SK-N-SH (cell line): ENCODE results near the gene CDC37. TPM values are rescaled to one million over a fixed set of nuclear protein-coding genes. Genes with fewer than 3 reads are reported as not detected.

ENCODE experiments used
- CTCF ChIA-PET: fragments of 300-600, 350-600 bp; formaldehyde crosslinking; extraction: SDS; loops from one replicate; lab custom pipeline; 2021; lab: Yijun Ruan, JAX
- POLR2A ChIA-PET: fragments of 350-600 bp; sonication (Branson Sonifier 250); formaldehyde crosslinking; extraction: SDS; loops from one replicate; lab custom pipeline; 2020; ENCODE audit warnings: antibody characterized with exemption, inconsistent platforms; lab: Yijun Ruan, JAX
- DNase-seq: peaks from one replicate; pipeline ENCODE4 v3.0.0; 2012
- H2AFZ ChIP-seq: fragments of 200-600 bp; sonication (generic); 2 replicates; pipeline ENCODE4 v1.8.1; 2016; ENCODE audit warnings: antibody characterized with exemption, mild to moderate bottlenecking, low read depth
- H3F3A ChIP-seq: fragments of 200-600 bp; sonication (generic); replicated peaks from 2 replicates; pipeline ENCODE3; 2016; ENCODE audit warnings: antibody characterized with exemption, mild to moderate bottlenecking; ENCODE audit not compliant: insufficient read depth
- H3K27ac ChIP-seq, 2 experiments: fragments of 200-500 bp in 1 of 2; fragments of 200-600 bp in 1 of 2; sonication (Bioruptor generic) in 1 of 2; sonication (generic), shearing (Covaris generic) in 1 of 2; 2 replicates each; pipeline versions ENCODE4 v1.5.1 to v1.6.1; 2014 to 2016; ENCODE audit warnings: low read depth in 2 of 2, inconsistent platforms in 1 of 2, low read length in 1 of 2, mild to moderate bottlenecking in 1 of 2, mixed read lengths in 1 of 2
- H3K27me3 ChIP-seq: fragments of 200-600 bp; sonication (generic), shearing (Covaris generic); 2 replicates; pipeline ENCODE4 v1.6.1; 2016; ENCODE audit warnings: mixed run types; ENCODE audit not compliant: insufficient read depth
- H3K36me3 ChIP-seq, 2 experiments: fragments of 200-500 bp in 1 of 2; fragments of 200-600 bp in 1 of 2; sonication (Bioruptor generic) in 1 of 2; sonication (generic) in 1 of 2; replicated peaks in 1 of 2; 2 replicates each; pipeline versions ENCODE3 to v1.5.1; 2014 to 2016; ENCODE audit warnings: low read length in 1 of 2, mild to moderate bottlenecking in 1 of 2; ENCODE audit not compliant: insufficient read depth in 2 of 2, control insufficient read depth in 1 of 2
- H3K4me1 ChIP-seq, 2 experiments: fragments of 200-500 bp in 1 of 2; fragments of 200-600 bp in 1 of 2; sonication (Bioruptor generic) in 1 of 2; sonication (generic), shearing (Covaris generic) in 1 of 2; 2 replicates each; pipeline versions ENCODE4 v1.5.1 to v1.6.1; 2014 to 2016; ENCODE audit warnings: low read depth in 1 of 2, low read length in 1 of 2, mixed run types in 1 of 2; ENCODE audit not compliant: insufficient read depth in 2 of 2, control insufficient read depth in 1 of 2
- H3K4me2 ChIP-seq: fragments of 200-600 bp; sonication (generic), shearing (Covaris generic); 2 replicates; pipeline ENCODE4 v1.6.1; 2017; ENCODE audit warnings: mixed run types
- H3K4me3 ChIP-seq, 2 experiments: fragments of 200-500 bp in 1 of 2; fragments of 200-600 bp in 1 of 2; sonication (Bioruptor generic) in 1 of 2; sonication (generic), shearing (Covaris generic) in 1 of 2; 2 replicates each; pipeline versions ENCODE4 v1.5.1 to v1.8.1; 2014 to 2016; ENCODE audit warnings: low read depth in 2 of 2, inconsistent platforms in 1 of 2, low read length in 1 of 2, mild to moderate bottlenecking in 1 of 2, mixed read lengths in 1 of 2, moderate library complexity in 1 of 2
- H3K79me2 ChIP-seq: fragments of 200-600 bp; sonication (generic); 2 replicates; pipeline ENCODE4 v1.8.1; 2017; ENCODE audit warnings: mild to moderate bottlenecking; ENCODE audit not compliant: insufficient read depth
- H3K9ac ChIP-seq: fragments of 200-600 bp; sonication (generic); 2 replicates; pipeline ENCODE4 v1.6.1; 2017; ENCODE audit warnings: mixed run types
- H3K9me2 ChIP-seq: fragments of 200-600 bp; sonication (generic); 2 replicates; pipeline ENCODE4 v1.6.1; 2017; ENCODE audit warnings: mixed run types
- H3K9me3 ChIP-seq: fragments of 200-600 bp; sonication (generic); 2 replicates; pipeline ENCODE4 v1.6.1; 2017; ENCODE audit warnings: mixed run types, mild to moderate bottlenecking, moderate library complexity
- H4K20me1 ChIP-seq: fragments of 200-600 bp; sonication (generic); 2 replicates; pipeline ENCODE4 v1.6.1; 2017; ENCODE audit warnings: mild to moderate bottlenecking, mixed run types; ENCODE audit not compliant: insufficient read depth
- CHD2 ChIP-seq: fragments of 150-350 bp; IDR thresholded peaks from 2 replicates; pipeline ENCODE4 v1.6.1; 2018; ENCODE audit warnings: low read length; ENCODE audit not compliant: partially characterized antibody
- ELF1 ChIP-seq: IDR thresholded peaks from 2 replicates; pipeline ENCODE4 v1.4.0; 2012
- EP300 ChIP-seq, 2 experiments: IDR thresholded peaks; 2 replicates each; pipeline versions ENCODE4 v1.4.0 to v1.6.1; 2012; ENCODE audit warnings: borderline replicate concordance in 1 of 2, low read depth in 1 of 2, low read length in 1 of 2
- EZH2phosphoT487 ChIP-seq: fragments of 200-600 bp; sonication (generic); IDR thresholded peaks from 2 replicates; pipeline ENCODE4 v1.6.1; 2017; ENCODE audit warnings: low read depth, mixed run types, mild to moderate bottlenecking, antibody characterized with exemption, moderate library complexity, borderline replicate concordance
- FOSL2 ChIP-seq: IDR thresholded peaks from 2 replicates; pipeline ENCODE4 v1.4.0; 2012; ENCODE audit warnings: low read depth, mild to moderate bottlenecking, moderate library complexity, borderline replicate concordance
- FOXM1 ChIP-seq: IDR thresholded peaks from 2 replicates; pipeline ENCODE4 v1.4.0; 2012; ENCODE audit warnings: low read depth, mild to moderate bottlenecking
- GATA2 ChIP-seq: sonication (generic); formaldehyde crosslinking; IDR thresholded peaks from 2 replicates; pipeline ENCODE4 v1.5.0; 2020; ENCODE audit warnings: mild to moderate bottlenecking, missing genetic modification reagents
- IRF3 ChIP-seq: fragments of 150-350 bp; IDR thresholded peaks from 2 replicates; pipeline ENCODE4 v1.6.1; 2016; ENCODE audit warnings: mild to moderate bottlenecking, low read depth, low read length
- MAX ChIP-seq: IDR thresholded peaks from 2 replicates; pipeline ENCODE4 v1.4.0; 2012; ENCODE audit warnings: low read depth
- MXI1 ChIP-seq: IDR thresholded peaks from 2 replicates; pipeline ENCODE4 v1.6.1; 2012; ENCODE audit warnings: mild to moderate bottlenecking, low read depth, low read length, improper control_type of control experiment
- NFIC ChIP-seq: IDR thresholded peaks from 2 replicates; pipeline ENCODE4 v1.4.0; 2012; ENCODE audit warnings: borderline replicate concordance
- NRF1 ChIP-seq: IDR thresholded peaks from 2 replicates; pipeline ENCODE4 v1.6.1; 2012; ENCODE audit warnings: low read depth, mild to moderate bottlenecking, low read length
- POLR2AphosphoS5 ChIP-seq: IDR thresholded peaks from 2 replicates; pipeline ENCODE4 v1.6.1; 2012; ENCODE audit warnings: low read depth, low read length
- RAD21 ChIP-seq: IDR thresholded peaks from 2 replicates; pipeline ENCODE4 v1.6.1; 2012; ENCODE audit warnings: mild to moderate bottlenecking, low read length
- REST ChIP-seq: IDR thresholded peaks from 2 replicates; pipeline ENCODE4 v1.6.1; 2012; ENCODE audit warnings: mild to moderate bottlenecking, low read depth, low read length, moderate library complexity
- SIN3A ChIP-seq: IDR thresholded peaks from 2 replicates; pipeline ENCODE4 v1.6.1; 2012; ENCODE audit warnings: low read depth, mild to moderate bottlenecking, low read length, moderate library complexity, borderline replicate concordance
- SMC3 ChIP-seq: IDR thresholded peaks from 2 replicates; pipeline ENCODE4 v1.6.1; 2012; ENCODE audit warnings: low read depth, low read length, improper control_type of control experiment
- TAF1 ChIP-seq: IDR thresholded peaks from 2 replicates; pipeline ENCODE4 v1.6.1; 2012; ENCODE audit warnings: low read depth, mild to moderate bottlenecking, low read length, moderate library complexity, borderline replicate concordance
- TCF12 ChIP-seq: IDR thresholded peaks from 2 replicates; pipeline ENCODE4 v1.4.0; 2012
- TEAD4 ChIP-seq: IDR thresholded peaks from 2 replicates; pipeline ENCODE4 v1.4.0; 2012; ENCODE audit warnings: mild to moderate bottlenecking, borderline replicate concordance; ENCODE audit not compliant: insufficient read depth
- USF1 ChIP-seq: IDR thresholded peaks from 2 replicates; pipeline ENCODE4 v1.4.0; 2012; ENCODE audit warnings: low read depth, borderline replicate concordance
- USF2 ChIP-seq: fragments of 150-350 bp; IDR thresholded peaks from 2 replicates; pipeline ENCODE4 v1.6.1; 2017; ENCODE audit warnings: antibody characterized with exemption, low read length, low read depth, borderline replicate concordance
- WGBS: methylation state at CpG from one replicate; pipeline ENCODE4 v1.1.6; 2017; ENCODE audit warnings: low lambda C conversion rate; 5-methylcytosine and 5-hydroxymethylcytosine counted together
- polyA plus RNA-seq, 3 experiments: library from polyadenylated mRNA; depleted of rRNA; stranded (reverse); fragments of >200 nt; gene quantifications; 2 replicates each; pipeline ENCODE4 v1.2.3, GENCODE V29; 2012

Gene CDC37
- polyA plus RNA-seq, 1 of the 3 experiments (the other 2 are of a cell fraction), result 1,026 TPM

GRCh38 chr19:10365518-10365917 is 37.8 kb downstream of the CDC37 start:
- TF ChIP-seq EZH2phosphoT487 (no peak), ELF1 (no peak), GATA2 (CRISPR knock-in tag) (no peak), NRF1 (no peak), USF1 (no peak), SMC3 (no peak), EP300 (IDR thresholded peaks at IDR 0.05; ENCODE audit: borderline replicate concordance in 1 of 2, low read depth in 1 of 2, low read length in 1 of 2) (no peak), FOSL2 (no peak), NFIC (no peak), CHD2 (no peak), TAF1 (no peak), TEAD4 (no peak)
- DNase-seq, result no peak
- Histone ChIP-seq H3K4me1 (no peaks in the 10 kb centered on the region), H4K20me1 (no peaks in the 10 kb centered on the region), H3K4me2 (no peak overlapping the region), H3K9me3 (no peaks in the 10 kb centered on the region), H3K27me3 (no peaks in the 10 kb centered on the region), H3K9ac (no peak overlapping the region), H3K4me3 (no peak overlapping the region), H3K27ac (no peak overlapping the region), H3K79me2 (no peaks in the 10 kb centered on the region), H2AFZ (no peak overlapping the region), H3F3A (no peaks in the 10 kb centered on the region), H3K36me3 (peaks cover 16 to 29% of the 10 kb centered on the region in 2 experiments), H3K9me2 (no peaks in the 10 kb centered on the region)
- CTCF ChIA-PET, result no interaction called here
- 95% methylated on average over 15 of the region's 23 CpGs for WGBS
- POLR2A ChIA-PET, result no interaction called here

GRCh38 chr19:10364644-10365043 is 38.7 kb downstream of the CDC37 start:
- Histone ChIP-seq H3F3A (no peaks in the 10 kb centered on the region), H3K36me3 (peaks cover 13 to 29% of the 10 kb centered on the region in 2 experiments), H3K27ac (no peak overlapping the region), H3K9me2 (no peaks in the 10 kb centered on the region), H2AFZ (no peak overlapping the region), H3K4me3 (no peak overlapping the region), H3K79me2 (no peaks in the 10 kb centered on the region), H4K20me1 (no peaks in the 10 kb centered on the region), H3K9me3 (no peaks in the 10 kb centered on the region), H3K9ac (no peak overlapping the region), H3K4me1 (no peaks in the 10 kb centered on the region), H3K27me3 (no peaks in the 10 kb centered on the region), H3K4me2 (no peak overlapping the region)
- ChIA-PET POLR2A (no interaction called here), CTCF (no interaction called here)
- no CpG with 5 or more reads among the region's 19 CpGs for WGBS
- no peak for DNase-seq
- TF ChIP-seq TAF1 (no peak), USF2 (no peak), IRF3 (no peak), POLR2AphosphoS5 (no peak), RAD21 (no peak), TCF12 (no peak), MXI1 (no peak), ELF1 (no peak), FOXM1 (no peak), TEAD4 (no peak), SIN3A (no peak), MAX (no peak), REST (no peak)
